ENCODE measurements around the gene CMIP.

CMIP gene

DNA sequence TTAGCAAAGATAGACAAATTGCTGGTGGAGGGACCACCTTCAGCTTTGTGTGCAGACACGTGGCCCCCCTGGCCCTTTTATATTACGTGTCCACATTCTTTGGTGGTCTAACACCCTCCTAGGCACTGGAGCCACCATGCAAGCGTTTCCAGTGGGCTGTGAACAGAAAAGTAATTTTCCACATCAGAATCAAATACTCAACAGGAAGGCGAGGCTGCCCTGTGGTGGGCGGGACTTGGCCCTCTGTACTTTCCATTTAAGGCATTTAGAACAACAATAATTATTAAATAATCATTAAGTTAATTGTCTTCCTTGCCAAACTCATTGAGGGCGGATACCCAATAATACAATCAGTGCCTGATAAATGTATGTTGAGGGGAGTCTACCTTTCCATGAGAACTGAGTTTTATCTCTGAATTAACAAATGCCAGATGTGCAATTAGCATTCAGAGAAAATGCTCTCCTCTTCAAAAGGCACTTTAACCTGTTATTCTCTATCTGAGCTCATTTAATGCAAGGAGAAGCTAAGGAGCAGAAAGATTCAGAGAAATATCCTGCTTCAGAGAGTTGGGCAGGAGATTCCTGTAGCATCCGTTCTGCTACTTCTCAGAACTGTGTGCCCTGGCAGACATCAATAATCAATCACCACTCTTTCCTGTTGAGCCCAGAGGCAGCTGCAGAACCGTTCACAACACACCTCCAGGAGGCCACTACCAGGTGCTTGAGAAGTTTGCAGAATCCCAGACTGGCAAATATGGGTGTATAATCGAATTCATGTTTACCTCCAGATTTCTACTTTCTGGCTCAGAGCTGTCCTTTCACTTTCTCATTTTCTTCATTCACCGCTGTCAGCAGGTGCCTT is 109.4 kb downstream of the CMIP start:
- no peak for TF ChIP-seq ZBTB7A (IDR thresholded peaks at IDR 0.05; ENCODE audit: low read depth)
- no peak for TF ChIP-seq TEAD4 (IDR thresholded peaks at IDR 0.05)
- no peak for TF ChIP-seq EP300 (IDR thresholded peaks at IDR 0.05; ENCODE audit: borderline replicate concordance)
- no peak for TF ChIP-seq EGR1 (IDR thresholded peaks at IDR 0.05)
- TF ChIP-seq TAF1 (IDR thresholded peaks at IDR 0.05; ENCODE audit: low read depth) = no peak
- no peak for TF ChIP-seq YY1 (IDR thresholded peaks at IDR 0.05; ENCODE audit: low read depth)
- TF ChIP-seq, protein P1, sequence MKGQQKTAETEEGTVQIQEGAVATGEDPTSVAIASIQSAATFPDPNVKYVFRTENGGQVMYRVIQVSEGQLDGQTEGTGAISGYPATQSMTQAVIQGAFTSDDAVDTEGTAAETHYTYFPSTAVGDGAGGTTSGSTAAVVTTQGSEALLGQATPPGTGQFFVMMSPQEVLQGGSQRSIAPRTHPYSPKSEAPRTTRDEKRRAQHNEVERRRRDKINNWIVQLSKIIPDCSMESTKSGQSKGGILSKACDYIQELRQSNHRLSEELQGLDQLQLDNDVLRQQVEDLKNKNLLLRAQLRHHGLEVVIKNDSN (IDR thresholded peaks at IDR 0.05) = no peak
- no peak for TF ChIP-seq CEBPB (IDR thresholded peaks at IDR 0.05)
- no peak for TF ChIP-seq NFIC (IDR thresholded peaks at IDR 0.05)
- TF ChIP-seq, protein P2, sequence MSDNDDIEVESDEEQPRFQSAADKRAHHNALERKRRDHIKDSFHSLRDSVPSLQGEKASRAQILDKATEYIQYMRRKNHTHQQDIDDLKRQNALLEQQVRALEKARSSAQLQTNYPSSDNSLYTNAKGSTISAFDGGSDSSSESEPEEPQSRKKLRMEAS (IDR thresholded peaks at IDR 0.05) = no peak
- TF ChIP-seq FOXM1 (IDR thresholded peaks at IDR 0.05; ENCODE audit: borderline replicate concordance, low read depth) = no peak
- no peak for TF ChIP-seq CREB1 (IDR thresholded peaks at IDR 0.05; ENCODE audit: low read depth)
- TF ChIP-seq RAD21 (IDR thresholded peaks at IDR 0.05; ENCODE audit: low read depth) = no peak
- TF ChIP-seq, protein P3, sequence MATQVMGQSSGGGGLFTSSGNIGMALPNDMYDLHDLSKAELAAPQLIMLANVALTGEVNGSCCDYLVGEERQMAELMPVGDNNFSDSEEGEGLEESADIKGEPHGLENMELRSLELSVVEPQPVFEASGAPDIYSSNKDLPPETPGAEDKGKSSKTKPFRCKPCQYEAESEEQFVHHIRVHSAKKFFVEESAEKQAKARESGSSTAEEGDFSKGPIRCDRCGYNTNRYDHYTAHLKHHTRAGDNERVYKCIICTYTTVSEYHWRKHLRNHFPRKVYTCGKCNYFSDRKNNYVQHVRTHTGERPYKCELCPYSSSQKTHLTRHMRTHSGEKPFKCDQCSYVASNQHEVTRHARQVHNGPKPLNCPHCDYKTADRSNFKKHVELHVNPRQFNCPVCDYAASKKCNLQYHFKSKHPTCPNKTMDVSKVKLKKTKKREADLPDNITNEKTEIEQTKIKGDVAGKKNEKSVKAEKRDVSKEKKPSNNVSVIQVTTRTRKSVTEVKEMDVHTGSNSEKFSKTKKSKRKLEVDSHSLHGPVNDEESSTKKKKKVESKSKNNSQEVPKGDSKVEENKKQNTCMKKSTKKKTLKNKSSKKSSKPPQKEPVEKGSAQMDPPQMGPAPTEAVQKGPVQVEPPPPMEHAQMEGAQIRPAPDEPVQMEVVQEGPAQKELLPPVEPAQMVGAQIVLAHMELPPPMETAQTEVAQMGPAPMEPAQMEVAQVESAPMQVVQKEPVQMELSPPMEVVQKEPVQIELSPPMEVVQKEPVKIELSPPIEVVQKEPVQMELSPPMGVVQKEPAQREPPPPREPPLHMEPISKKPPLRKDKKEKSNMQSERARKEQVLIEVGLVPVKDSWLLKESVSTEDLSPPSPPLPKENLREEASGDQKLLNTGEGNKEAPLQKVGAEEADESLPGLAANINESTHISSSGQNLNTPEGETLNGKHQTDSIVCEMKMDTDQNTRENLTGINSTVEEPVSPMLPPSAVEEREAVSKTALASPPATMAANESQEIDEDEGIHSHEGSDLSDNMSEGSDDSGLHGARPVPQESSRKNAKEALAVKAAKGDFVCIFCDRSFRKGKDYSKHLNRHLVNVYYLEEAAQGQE (IDR thresholded peaks at IDR 0.05; ENCODE audit: low read depth) = no peak
- TF ChIP-seq TCF12 (IDR thresholded peaks at IDR 0.05; ENCODE audit: low read depth) = no peak

DNA sequence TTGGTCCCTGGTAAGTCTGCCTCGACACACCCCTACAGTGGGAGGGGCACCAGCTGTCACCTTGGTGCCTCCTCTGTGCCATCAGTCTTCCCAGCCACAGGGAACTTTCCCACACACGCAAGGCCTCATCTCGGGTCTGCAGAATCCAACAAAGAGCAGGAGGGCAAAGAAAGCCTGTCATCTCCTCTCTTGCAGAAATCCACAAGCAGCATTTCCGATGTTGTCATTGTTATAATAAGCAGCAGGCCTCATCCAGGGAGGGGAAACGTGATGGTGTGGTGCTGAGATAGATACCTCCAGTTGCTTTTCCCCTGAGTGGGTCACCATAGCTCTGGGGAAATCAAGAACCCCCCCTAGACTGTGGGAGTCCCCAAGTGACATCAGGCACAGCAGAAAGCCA is 110.4 kb downstream of the CMIP start:
- no peak for TF ChIP-seq CEBPB (IDR thresholded peaks at IDR 0.05)
- no peak for TF ChIP-seq TEAD4 (IDR thresholded peaks at IDR 0.05)

DNA sequence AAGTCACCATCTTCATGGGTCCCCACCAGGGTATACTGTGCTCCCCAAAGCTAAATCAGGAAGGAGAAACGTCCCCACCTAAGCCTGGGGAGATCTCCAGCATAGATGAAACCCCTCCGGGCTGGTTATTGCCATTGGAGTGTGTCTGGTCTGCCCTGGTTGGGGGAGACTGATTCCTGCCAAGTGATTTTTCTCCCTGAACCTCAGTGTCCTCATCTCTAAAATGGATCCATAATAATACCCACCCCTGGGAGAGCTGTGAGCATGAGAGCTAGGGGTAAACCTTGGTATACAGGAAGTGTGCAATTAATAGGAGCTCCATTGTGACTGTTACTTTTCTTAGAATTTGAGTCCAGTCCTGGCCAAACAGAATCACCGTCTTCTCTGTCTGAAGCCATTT is 111.1 kb downstream of the CMIP start:
- no peak for TF ChIP-seq ZBTB7A (IDR thresholded peaks at IDR 0.05; ENCODE audit: low read depth)
- TF ChIP-seq, protein P1 (IDR thresholded peaks at IDR 0.05) = no peak

DNA sequence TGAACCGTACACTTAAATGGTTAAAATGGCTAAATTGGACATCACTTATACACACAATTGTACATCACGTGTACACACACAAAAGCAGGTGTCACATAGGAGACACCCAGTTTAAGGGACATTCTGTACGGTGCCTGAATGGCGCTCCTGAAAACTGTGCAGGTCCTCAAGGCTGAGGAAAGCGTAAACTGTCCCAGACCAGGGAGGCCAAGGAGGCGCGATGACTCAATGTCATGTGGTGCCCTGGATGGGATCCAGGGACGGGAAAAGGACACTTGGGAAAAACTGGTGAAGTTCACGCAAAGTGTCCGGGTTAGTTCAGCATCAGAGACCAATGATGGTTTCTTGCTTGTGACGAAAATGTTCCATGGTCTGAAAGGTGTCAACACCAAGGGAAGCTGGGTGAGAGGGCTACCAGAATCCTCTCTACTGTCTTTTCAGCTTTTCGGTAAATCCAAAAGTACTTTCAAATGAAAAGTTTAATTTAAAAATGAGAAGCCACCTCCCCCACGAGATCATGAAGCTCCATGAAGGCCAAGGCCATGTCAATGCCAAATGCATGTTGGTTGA is 112.2 kb downstream of the CMIP start:
- TF ChIP-seq CEBPB (IDR thresholded peaks at IDR 0.05) = no peak
- no peak for TF ChIP-seq NFIC (IDR thresholded peaks at IDR 0.05)
- no peak for TF ChIP-seq YY1 (IDR thresholded peaks at IDR 0.05; ENCODE audit: low read depth)
- TF ChIP-seq TCF12 (IDR thresholded peaks at IDR 0.05; ENCODE audit: low read depth) = no peak
- TF ChIP-seq ZBTB7A (IDR thresholded peaks at IDR 0.05; ENCODE audit: low read depth) = no peak

DNA sequence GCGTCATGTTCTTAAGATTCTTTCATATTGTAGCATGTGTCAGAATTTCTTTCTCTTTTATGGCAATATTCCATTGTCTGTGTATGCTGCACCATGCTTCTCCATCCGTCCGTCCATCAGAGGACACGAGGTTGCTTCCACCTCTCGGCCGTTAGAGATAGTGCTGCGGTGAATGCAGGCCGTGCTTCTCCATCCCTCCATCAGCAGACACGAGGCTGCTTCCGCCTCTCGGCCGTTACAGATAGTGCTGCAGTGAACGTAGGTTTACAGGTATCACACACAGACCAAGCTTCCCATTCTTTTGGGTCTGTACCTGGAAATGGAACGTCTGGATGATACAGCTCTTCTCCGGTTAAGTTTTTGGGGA is 113.5 kb downstream of the CMIP start:
- TF ChIP-seq, protein P3 (IDR thresholded peaks at IDR 0.05; ENCODE audit: low read depth) = no peak

DNA sequence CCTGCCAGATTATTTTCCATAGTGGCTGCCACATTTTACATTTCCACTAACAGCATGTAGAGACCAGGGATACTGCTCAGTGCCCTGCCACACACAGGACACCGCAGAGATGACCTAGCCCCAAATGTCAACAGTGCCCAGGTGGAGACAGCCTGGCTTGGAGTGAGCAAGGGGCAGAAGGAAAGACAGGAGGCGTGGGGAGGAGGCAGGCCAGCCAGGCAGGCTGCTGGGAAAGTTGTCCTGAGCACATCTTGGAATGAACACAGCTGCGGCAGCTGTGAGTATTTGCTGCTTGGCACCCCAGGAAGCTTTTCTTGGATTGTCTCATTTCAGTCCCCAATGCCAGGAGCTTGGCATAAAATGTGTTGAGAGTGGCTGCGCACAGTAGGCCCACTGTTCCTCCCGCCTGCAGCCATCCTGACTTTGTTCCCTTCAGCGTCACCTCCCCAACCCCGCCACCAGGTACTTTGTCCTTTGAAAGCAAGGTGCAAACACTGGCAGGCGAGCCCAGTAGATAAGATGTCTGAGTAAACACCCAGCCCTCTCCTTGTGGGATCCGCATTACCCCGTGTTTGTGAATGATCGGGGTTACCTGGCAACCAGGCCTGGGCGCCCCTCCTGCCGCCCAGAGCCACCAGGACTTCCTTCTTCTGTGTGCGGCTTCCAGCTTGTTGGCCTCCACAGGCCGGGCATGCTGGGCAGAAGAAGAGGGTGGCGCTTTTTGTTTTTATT is 114.0 kb downstream of the CMIP start:
- TF ChIP-seq NFIC (IDR thresholded peaks at IDR 0.05) = no peak
- TF ChIP-seq, protein P2 (IDR thresholded peaks at IDR 0.05) = no peak
- TF ChIP-seq TAF1 (IDR thresholded peaks at IDR 0.05; ENCODE audit: low read depth) = no peak
- TF ChIP-seq RAD21 (IDR thresholded peaks at IDR 0.05; ENCODE audit: low read depth) = no peak
- no peak for TF ChIP-seq CREB1 (IDR thresholded peaks at IDR 0.05; ENCODE audit: low read depth)
- no peak for TF ChIP-seq TEAD4 (IDR thresholded peaks at IDR 0.05)
- no peak for TF ChIP-seq YY1 (IDR thresholded peaks at IDR 0.05; ENCODE audit: low read depth)
- TF ChIP-seq EP300 (IDR thresholded peaks at IDR 0.05; ENCODE audit: borderline replicate concordance) = no peak
- TF ChIP-seq ZBTB7A (IDR thresholded peaks at IDR 0.05; ENCODE audit: low read depth) = no peak
- TF ChIP-seq EGR1 (IDR thresholded peaks at IDR 0.05) = no peak
- TF ChIP-seq TCF12 (IDR thresholded peaks at IDR 0.05; ENCODE audit: low read depth) = no peak
- TF ChIP-seq FOXM1 (IDR thresholded peaks at IDR 0.05; ENCODE audit: borderline replicate concordance, low read depth) = no peak
- TF ChIP-seq CEBPB (IDR thresholded peaks at IDR 0.05) = no peak
